Mesothelial cell of epicardium (in vitro differentiated cells): ENCODE results near the gene BCL2L2. TPM values are rescaled to one million over a fixed set of nuclear protein-coding genes. Genes with fewer than 3 reads are reported as not detected.

ENCODE experiments used
- DNase-seq, 2 experiments: peaks; one replicate each; pipeline ENCODE4 v3.0.0; 2021; ENCODE audit warnings: low spot score in 2 of 2; ENCODE audit not compliant: unreplicated experiment in 2 of 2
- H3K27ac Mint-ChIP-seq: 2 replicates; pipeline ENCODE4 v1.8.0; 2021; ENCODE audit warnings: mixed read lengths
- H3K27me3 Mint-ChIP-seq: 2 replicates; pipeline ENCODE4 v1.8.0; 2021; ENCODE audit warnings: low read depth, mixed read lengths
- H3K36me3 Mint-ChIP-seq: 2 replicates; pipeline ENCODE4 v1.8.0; 2021; ENCODE audit warnings: mixed read lengths
- H3K4me1 Mint-ChIP-seq: 2 replicates; pipeline ENCODE4 v1.8.0; 2021; ENCODE audit warnings: mixed read lengths
- H3K4me3 Mint-ChIP-seq: 2 replicates; pipeline ENCODE4 v1.8.0; 2021; ENCODE audit warnings: mild to moderate bottlenecking, moderate library complexity, mixed read lengths
- H3K9me3 Mint-ChIP-seq: 2 replicates; pipeline ENCODE4 v1.8.0; 2021; ENCODE audit warnings: mixed read lengths
- total RNA-seq: library from RNA; stranded (reverse); gene quantifications from 3 replicates; pipeline ENCODE4 v1.2.1, GENCODE V29; 2021
- TF ChIP-seq, protein P1 (sequence below): fragments of 200-600 bp; sonication (generic); IDR thresholded peaks from one replicate; pipeline ENCODE4 v1.5.0; 2021; ENCODE audit warnings: antibody characterized with exemption; ENCODE audit not compliant: unreplicated experiment

The BCL2L2 gene
- total RNA-seq, 1 donor from 2014 or later = 27.9 TPM

DNA sequence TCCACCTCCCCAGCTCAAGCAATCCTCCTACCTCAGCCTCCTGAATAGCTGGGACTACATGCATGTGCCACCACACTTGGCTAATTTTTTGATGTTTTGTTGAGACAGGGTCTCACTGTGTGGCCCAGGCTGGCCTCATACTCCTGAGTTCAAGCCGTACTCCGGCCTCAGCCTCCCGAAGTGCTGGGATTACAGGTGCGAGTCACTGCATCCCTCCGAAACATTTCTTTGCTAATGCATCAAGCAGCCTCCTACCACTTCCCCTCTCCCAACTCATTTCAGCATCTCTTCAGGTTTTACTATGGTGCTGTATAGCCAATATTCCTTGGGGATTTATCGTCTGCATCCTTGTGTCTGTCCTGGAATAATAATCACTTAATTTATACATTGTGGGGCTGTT, 48.4 kb downstream of the BCL2L2 start:
- TF ChIP-seq, protein P1, sequence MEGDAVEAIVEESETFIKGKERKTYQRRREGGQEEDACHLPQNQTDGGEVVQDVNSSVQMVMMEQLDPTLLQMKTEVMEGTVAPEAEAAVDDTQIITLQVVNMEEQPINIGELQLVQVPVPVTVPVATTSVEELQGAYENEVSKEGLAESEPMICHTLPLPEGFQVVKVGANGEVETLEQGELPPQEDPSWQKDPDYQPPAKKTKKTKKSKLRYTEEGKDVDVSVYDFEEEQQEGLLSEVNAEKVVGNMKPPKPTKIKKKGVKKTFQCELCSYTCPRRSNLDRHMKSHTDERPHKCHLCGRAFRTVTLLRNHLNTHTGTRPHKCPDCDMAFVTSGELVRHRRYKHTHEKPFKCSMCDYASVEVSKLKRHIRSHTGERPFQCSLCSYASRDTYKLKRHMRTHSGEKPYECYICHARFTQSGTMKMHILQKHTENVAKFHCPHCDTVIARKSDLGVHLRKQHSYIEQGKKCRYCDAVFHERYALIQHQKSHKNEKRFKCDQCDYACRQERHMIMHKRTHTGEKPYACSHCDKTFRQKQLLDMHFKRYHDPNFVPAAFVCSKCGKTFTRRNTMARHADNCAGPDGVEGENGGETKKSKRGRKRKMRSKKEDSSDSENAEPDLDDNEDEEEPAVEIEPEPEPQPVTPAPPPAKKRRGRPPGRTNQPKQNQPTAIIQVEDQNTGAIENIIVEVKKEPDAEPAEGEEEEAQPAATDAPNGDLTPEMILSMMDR = no peak
- Mint-ChIP-seq H3K4me3 (no peak overlapping the region), H3K27me3 (peaks cover 12% of the 10 kb centered on the region), H3K4me1 (peaks cover 12% of the 10 kb centered on the region), H3K9me3 (no peaks in the 10 kb centered on the region), H3K27ac (no peak overlapping the region), H3K36me3 (peaks cover 7% of the 10 kb centered on the region)
- no peak for DNase-seq

DNA sequence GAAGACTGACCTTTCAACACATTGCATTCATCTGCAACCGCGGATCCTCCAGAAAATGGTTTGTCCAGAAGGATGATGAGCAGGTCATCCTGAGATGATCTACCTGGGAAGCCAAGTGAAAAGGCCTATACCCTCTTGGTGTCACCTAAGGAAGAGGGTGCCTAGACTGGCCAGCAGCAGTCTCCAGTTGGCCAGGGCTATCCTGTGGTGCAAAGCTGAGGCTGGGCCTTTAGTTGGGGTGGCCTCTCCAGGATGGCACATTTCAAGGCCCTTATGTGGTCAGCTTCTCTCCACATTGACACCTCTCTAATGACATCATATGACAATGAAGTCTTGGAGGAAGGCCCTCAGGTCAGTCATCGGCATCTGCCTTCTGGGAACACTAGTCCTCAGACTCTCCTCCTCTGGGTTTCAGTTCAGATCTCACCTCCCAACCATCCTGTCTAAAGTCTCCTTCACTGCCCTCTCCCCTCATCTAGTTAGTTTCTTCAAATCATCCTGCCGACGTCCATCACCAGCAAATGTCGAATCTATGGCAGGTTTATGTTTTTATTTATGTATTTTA, 49.3 kb downstream of the BCL2L2 start:
- no peak overlapping the region for H3K4me3 Mint-ChIP-seq
- peaks cover 12% of the 10 kb centered on the region for H3K4me1 Mint-ChIP-seq
- H3K27me3 Mint-ChIP-seq = peaks cover 6% of the 10 kb centered on the region
- H3K27ac Mint-ChIP-seq = peak overlapping the region; percentile 23
- DNase-seq = no peak
- no peaks in the 10 kb centered on the region for H3K9me3 Mint-ChIP-seq
- peaks cover 7% of the 10 kb centered on the region for H3K36me3 Mint-ChIP-seq
- TF ChIP-seq, protein P1 = no peak

DNA sequence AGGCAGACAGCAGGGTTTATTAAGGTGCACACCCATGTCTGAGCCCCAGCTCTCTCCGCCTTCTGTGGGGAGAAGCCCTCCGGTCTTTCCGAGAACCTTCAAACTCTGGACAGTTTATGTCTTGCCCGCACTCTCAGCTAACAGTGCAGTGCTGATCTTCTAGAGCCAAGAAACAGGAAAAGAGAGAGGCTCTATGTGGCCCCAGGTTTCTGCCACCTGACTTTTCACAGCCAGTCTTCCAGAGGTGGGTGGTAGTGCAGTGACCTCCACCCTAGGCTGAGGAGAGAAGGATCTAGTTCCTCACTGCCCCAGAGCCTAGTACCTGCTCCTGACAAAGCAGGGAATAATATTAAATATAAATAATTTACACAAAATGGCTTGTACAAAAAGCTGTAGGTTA, 50.0 kb downstream of the BCL2L2 start:
- peaks cover 10% of the 10 kb centered on the region for H3K4me1 Mint-ChIP-seq
- TF ChIP-seq, protein P1 = no peak
- peak overlapping the region; percentile 23 for H3K27ac Mint-ChIP-seq
- peaks cover 8% of the 10 kb centered on the region for H3K36me3 Mint-ChIP-seq
- DNase-seq = no peak
- H3K4me3 Mint-ChIP-seq = no peak overlapping the region
- no peaks in the 10 kb centered on the region for H3K27me3 Mint-ChIP-seq
- no peaks in the 10 kb centered on the region for H3K9me3 Mint-ChIP-seq

DNA sequence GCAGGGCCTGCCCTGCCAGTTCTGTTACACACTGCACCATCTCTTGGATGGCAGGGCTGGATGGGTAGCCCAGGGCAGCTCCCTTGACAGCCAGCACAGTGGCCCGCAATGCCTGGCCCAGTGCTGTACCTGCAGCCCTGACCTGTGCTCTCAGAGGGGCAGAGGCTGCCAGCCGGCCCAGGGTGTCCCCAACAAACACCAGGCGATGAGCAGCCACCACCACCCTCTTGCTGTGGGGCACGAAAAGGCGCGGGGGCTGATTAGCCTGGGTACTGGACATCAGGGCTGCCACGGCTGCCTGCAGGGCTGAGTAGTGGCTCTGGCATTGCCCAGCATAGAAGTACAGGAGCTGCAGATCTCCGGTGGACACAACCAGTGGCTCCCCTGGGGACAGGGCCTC, 50.6 kb downstream of the BCL2L2 start:
- DNase-seq = no peak
- peaks cover 8% of the 10 kb centered on the region for H3K36me3 Mint-ChIP-seq
- no peak overlapping the region for H3K4me3 Mint-ChIP-seq
- peaks cover 16% of the 10 kb centered on the region for H3K4me1 Mint-ChIP-seq
- no peaks in the 10 kb centered on the region for H3K27me3 Mint-ChIP-seq
- no peak overlapping the region for H3K27ac Mint-ChIP-seq
- TF ChIP-seq, protein P1 = no peak
- H3K9me3 Mint-ChIP-seq = no peaks in the 10 kb centered on the region

DNA sequence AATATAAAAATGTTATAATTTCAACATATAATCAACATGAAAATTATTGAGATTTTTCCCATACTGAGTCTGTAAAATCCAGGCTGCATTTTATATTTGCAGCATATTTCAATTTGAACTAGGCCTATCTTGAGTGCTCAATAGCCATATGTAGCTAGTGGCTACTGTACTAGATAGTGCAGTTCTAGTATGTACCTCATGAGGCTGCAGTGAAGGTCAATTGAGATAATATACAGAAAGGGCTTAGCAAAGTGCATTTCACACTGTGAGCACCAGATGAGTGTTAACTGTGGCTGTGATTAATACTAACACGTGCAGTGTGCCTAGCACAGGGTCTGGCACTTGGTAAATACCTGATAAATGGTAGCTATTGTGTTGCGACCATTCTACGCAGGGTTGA, 51.4 kb downstream of the BCL2L2 start:
- Mint-ChIP-seq H3K4me1 (peaks cover 15% of the 10 kb centered on the region), H3K27me3 (no peaks in the 10 kb centered on the region), H3K9me3 (no peaks in the 10 kb centered on the region), H3K36me3 (peaks cover 8% of the 10 kb centered on the region), H3K4me3 (no peak overlapping the region), H3K27ac (peak overlapping the region; percentile 74)
- TF ChIP-seq, protein P1 = no peak
- no peak for DNase-seq

DNA sequence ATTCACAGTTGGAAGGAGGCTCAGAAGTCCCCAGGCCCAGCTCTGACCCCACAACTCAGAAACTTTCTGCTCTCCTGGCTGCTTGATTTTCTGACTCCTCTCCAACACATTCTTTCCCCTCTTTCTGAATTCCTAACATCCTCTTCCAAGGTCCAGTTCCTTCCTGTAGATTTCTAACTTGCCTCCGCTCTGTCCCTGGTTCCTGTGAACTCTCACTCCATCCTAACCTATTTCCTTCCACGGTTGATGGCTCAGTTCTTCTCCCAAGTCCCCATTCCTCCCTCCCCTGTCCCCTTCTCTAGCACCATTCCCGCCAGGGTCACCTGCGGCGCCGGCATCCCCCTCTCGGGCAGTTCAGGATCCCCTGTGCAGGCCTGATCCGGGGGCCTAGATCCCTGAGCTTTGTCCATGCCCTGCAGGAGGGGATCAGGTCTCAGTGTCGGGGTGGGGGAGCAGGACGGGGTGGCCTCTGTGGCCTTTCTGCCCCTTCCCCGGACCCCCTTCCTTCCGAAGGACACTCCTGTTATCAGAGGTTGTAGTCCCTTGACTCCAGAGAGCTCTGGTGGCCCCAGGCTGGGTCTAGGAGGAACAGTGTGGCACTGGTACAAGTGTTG, 52.0 kb downstream of the BCL2L2 start:
- DNase-seq = peak in 1 of 2 experiments; percentile 13
- Mint-ChIP-seq H3K9me3 (no peaks in the 10 kb centered on the region), H3K4me1 (peaks cover 17% of the 10 kb centered on the region), H3K27me3 (no peaks in the 10 kb centered on the region), H3K27ac (peak overlapping the region; percentile 74), H3K4me3 (no peak overlapping the region), H3K36me3 (peaks cover 8% of the 10 kb centered on the region)
- TF ChIP-seq, protein P1 = no peak
